CD1c-positive myeloid dendritic cell (primary cell): Measurements from ENCODE around the gene MST1R.
"Not testable (repeated sequence)": the region's sequence is repeated elsewhere in the genome, so short reads cannot be mapped to it uniquely, and the experiment has no call there.

Experiments used
- DNase-seq: peaks from one replicate; pipeline ENCODE4 v3.0.0-alpha.2; 2016; ENCODE audit errors: extremely low spot score

Gene MST1R

DNA sequence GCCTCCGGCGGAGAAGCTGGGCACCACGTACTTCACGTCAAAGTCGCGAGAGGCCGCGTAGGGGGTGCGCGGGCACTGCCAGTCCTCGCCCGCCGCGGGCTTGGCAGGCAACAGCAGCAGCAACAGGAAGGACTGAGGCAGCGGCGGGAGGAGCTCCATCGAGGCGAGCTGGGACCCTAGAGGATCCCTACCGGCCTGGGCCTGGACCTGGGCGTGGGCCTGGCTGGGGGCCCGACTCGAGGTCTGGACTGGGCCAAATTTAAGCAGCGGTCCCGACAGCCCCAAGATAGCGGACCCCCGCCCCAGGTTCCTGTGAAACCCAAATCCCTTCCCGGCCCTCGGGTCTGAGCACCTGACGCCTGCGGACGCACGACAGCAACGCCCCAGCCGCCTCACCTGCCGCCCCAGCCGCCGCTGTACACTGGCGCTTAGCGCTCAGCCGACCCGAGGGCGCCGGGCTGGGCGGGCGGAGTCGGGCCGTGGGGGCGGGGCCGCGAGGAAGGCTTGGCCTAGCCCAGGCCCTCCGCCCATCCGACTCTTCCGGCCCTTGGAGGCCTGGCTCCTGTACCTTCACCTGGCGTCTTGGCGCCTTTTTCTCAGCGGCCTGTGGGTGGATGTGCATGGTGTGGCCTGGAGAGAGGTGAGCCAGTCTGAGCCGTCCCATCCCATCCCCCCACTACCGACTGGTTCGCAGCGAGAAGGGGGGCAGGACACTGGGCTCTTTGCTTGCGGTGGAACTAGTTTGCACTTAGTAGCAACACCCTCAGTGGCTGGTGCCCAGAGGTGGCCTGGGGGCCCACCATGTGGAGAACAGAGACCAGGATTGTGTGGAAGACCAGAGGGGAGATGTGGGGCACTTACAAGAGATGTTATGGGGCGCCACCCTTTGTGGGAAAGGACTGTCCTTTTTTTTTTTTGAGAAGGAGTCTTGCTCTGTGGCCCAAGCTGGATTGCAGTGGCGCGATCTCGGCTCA is at the start of gene MST1R:
Gene MST1R, minus strand, starts transcription at position 423 of the 974 bp plus-strand sequence. Its CDS starts 264 bp downstream, at position 159.
- peak; percentile 66 for DNase-seq

DNA sequence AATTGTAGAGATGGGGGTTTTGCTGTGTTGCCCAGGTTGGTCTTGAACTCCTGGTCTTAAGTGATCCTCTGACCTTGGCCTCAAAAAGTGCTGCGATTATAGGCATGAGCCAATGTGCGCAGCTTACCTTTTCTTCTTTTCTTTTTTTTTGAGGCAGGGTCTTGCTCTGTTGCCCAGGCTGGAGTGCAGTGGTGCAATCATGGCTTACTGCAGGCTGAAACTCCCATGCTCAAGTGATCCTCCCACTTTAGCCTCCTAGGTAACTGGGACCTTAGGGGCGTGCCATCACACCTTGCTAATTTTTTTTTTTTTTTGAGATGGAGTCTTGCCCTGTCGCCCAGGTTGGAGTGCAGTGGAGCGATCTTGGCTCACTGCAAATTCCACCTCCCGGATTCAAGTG is 49.3 kb upstream of the MST1R start:
- no peak for DNase-seq

DNA sequence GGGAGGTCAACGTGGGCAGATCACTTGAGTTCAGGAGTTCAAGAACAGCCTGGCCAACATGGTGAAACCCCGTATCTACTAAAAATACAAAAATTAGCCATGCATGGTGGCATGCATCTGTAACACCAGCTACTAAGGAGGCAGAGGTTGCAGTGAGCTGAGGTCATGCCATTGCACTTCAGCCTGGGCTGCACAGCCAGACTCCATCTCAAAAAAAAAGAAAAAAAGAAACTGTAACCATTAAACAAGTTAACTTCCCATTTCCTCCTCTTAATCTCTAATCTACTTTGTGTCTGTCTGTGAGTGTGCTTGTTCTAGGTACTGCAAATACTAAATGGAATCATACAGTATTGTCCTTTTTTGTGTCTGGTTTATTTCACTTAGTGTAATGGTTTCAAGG is 39.0 kb upstream of the MST1R start:
- no peak for DNase-seq

DNA sequence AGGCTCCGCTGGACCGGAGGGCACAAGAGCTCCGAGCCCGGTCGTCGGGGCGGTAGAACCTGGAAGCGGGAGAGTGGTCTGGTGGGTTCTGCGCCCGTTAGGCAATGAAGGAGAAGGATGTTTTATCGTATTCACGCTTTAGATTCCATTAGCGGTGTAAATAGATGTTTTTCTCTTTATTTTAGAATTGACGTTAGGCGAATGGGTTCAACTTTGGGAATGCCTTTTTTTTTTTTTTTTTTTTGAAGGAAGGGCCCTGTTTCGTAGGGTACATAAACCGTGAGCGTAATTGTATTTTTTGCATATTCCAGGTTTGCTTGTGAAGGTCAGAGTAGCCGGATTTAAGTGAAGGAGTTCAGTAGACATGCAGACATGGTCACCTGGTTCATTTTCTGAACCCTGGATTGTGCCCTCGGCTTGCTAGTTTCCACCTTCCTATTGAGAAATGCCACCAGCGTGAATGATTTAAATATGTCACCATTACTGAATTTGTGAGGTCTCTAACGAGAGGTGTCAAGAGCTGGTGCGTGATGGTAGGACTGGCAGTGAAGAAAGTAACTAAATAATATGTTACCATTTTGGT is 37.1 kb upstream of the MST1R start:
- peak; percentile 2 for DNase-seq

DNA sequence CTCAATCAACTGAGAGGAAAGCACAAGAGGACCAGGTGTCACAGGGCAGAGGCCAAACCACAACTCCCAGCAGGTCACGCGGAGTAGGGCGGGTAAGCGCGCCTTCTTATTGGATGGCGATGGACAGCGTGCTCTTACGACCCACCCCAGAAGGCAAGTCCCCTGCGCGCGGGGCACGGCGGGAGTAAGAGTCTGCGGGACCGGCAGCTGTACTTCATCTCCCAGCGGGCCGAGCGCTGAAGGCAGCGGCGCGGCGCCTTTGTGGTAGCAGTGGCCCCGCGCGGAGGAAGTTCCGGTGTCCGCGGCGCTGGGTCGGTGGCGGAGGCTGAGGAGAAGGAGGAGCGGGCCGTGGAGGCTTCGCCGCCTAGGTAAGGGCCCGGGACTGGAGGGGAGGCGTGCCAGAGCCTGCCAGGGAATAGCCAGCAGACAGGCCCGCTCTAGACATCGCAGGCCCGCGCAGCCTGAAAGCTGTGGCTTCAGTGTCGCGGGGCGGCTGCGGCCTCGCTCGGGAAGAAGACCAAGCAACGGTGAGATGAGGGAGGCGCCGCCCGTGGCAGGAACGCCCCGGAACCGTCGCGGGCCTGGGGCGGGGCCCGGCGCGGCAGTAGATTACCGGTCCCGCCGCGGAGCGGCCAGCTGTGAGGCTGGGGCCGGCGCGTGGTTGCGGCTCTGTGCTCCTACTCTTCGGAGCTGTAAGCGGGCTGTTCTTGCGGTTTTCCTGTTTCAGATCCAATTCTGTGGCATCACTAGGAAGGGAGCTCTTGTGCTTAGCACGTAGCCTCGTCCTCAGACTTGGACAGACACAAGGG is 36.4 kb upstream of the MST1R start, which contains the start of gene RBM6:
Gene RBM6, plus strand, starts transcription at position 293 of the 809 bp plus-strand sequence. CDS start 22,492 bp downstream, outside the sequence.
- peak; percentile 98 for DNase-seq

DNA sequence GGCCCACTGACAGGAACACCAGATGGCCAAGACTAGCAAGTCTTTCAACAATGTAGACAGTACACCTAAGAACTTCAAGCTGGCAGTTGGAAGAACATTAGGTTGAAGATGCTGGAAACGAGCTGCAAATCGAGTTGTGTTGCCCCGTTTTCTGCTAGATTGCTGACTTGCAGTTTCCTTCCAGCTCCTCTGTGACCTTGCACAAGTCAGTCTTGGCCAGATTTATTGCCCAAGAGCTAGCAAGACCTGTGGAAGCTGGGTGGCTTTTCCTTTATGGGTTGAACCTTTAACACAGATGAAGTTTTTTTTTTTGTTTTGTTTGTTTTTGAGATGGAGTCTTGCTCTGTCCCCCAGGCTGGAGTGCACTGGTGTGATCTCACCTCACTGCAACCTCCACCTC is 33.4 kb upstream of the MST1R start:
- DNase-seq = peak; percentile 20

DNA sequence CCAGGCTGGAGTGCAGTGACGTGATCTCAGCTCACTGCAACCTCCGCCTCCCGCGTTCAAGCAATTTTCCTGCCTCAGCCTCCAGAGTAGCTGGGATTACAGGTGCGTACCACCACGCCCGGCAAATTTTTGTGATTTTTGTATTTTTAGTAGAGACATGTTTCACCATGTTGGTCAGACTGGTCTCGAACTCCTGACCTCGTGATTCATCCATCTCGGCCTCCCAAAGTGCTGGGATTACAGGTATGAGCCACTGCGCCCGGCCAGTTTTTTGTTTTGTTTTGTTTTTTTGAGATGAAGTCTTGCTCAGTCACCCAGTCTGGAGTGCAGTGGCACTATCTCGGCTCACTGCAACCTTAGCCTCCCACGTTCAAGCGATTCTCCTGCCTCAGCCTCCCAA is 28.6 kb upstream of the MST1R start:
- not testable (repeated sequence) for DNase-seq

DNA sequence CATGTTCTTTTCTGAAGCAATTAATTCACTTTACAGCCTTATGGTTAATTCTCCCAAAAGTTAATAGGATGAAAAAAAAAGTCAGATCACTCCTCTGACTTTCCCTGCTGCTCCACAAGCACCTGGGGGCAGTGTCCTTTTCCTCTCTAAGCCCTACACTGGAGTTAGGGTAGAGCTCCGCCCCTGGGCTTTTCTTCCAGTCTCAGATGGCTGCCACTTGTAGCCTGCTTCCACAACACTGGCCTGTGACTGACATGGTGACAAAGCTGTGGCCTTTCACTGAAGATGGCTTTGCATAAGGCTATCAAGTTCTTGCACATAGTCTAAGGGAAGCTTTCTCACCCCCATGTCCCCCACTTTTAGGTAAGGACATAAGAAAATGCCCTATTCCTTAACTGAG is 27.2 kb upstream of the MST1R start:
- DNase-seq = no peak

DNA sequence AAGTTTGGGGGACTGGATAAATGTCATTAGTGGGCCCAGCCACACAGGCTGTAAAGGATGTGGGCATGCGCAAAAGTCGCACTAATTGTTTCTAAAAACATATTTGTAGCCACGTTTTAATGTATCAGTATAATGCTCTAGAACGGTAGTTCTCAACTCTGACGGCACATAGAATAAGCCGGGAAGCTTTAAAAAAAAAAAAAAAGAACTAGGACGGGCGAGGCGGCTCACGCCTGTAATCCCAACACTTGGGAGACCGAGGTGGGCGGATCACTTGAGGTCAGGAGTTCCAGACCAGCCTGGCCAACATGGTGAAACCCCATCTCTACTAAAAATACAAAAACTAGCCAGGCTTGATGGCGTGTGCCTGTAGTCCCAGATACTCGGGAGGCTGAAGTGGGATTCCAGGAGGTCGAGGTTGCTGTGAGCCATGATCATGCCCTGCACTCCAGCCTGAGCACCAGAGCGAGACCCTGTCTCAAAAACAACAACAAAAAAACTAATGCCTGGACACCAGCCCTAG is 26.6 kb upstream of the MST1R start:
- no peak for DNase-seq

DNA sequence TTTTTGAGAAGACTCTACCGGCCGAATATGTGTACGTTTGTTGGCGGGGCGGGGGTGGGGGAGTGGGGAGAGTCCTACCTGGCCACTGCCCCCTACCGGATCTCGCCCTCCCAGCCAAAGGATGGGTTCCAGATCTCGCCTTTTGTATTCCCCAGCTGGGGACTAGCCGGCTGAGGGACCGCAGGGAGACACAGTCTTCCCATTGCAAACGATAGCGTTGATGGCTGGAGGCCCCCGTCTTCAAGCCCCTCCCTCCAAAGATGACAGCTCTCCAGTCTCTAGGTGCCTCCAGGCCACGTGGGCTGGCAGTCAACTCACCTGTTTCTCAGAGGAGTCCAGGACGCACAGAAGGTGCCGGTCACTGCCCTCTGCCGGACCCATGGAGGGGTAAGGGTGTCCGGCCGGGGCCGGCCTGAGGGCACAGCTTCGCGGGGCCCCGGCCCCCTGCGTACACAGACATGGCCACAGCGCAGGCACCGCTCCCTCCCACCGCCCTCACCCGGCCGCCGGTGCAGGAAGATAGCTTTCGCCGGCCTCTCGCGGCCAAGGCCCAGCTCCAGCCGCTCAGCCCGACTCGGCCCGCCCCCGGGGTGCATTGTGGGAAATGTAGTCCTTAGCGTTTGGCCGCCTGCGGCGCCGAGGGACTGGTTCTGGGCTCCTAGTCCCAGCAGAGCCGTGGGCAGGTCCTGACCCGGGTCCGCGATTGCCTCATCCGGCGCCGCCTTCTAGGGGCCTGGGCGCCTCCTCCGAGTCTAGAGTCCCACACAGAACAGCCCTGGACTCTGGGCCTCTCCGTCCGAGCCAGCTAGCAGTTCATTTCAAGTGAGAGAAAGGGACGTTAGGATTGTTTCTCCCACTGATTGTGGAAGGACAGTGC is 25.9 kb upstream of the MST1R start, which contains the start of gene MON1A:
Gene MON1A, minus strand, starts transcription at position 521 of the 877 bp plus-strand sequence. CDS start 16,465 bp downstream, outside the sequence.
- DNase-seq = peak; percentile 95

DNA sequence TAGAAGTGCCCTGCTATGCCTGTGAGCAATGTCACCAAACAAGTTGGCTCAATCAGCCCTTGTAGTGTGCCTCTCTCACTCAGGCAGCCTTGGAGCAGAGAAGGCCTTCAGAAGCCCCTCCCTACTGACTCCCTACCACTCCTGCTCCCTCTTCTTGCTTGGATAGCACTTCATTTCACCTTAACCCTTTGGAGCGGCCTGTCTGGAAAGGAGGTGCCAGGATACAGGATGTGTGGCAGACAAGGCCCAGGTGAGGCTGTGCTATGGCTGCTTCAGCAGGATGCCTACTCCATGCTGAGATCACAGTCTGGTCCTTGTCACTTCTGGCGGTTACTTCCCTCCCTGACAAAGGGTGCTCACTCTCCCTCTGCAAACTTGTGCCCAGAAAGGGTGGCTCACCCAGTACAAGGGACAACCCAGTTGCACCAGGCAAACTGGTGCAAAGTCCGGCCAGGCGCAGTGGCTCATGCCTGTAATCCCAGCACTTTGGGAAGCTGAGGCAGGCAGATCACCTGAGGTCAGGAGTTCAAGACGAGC is 24.9 kb upstream of the MST1R start:
- no peak for DNase-seq

DNA sequence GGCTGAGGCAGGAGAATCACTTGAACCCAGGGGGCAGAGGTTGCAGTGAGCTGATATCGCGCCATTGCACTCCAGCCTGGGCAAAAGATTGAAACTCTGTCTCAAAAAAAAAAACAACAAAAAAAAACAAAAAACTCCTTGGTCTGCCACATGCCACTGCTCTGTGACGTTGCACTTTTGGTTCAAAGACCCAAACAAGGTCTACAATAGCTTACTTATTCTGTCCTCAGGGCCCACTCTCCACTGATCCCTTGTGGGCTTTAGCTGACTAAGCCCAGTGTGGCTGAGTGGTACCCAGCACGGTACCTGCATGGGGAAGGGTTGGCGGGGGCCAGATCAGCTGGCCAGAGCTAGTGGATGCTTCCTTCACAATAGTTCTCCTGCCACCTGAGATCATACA is 24.1 kb upstream of the MST1R start:
- DNase-seq = no peak

DNA sequence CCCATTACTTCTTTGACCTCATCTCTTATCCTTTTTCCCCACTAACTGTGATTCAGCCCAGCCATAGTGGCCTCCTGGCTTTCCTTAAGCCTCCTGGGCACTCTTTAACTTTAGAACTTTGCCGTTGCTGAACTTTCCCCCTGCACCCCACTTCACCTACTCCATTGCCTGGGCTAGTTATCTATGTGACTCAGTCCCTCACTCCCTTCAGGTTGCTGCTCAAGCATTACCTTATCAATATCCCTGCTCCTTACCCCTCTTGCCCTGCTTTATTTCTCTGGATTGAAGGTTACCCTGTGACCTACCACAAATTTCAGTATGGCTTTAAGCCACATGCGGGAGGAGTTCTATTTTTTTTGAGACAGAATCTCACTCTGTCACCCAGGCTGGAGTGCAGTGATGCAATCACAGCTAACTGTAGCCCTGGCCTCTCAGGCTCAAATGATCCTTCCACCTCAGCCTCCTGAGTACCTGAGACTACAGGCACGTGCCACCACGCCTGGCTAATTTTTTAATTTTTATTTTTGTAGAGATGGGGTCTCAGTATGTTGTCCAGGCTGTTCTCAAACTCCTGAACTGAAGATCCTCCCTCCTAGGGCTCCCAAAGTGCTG is 22.6 kb upstream of the MST1R start:
- DNase-seq = no peak

DNA sequence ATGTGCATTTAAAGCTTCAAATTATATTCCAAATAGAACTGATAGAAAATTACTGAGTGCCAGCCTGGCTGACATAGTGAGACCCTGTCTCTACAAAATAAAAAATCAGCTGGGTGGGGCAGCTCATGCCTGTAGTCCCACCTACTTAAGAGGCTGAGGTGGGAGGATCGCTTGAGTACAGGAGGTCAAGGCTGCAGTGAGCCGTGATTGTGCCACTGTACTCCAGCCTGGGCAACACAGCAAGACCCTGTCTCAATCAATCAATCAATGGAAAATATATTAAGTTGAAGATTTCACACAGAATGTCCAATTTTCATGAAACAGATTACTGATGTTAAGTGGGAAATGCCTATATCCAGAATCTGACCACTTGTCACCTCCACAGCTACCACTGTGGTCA is 21.8 kb upstream of the MST1R start:
- DNase-seq = no peak

DNA sequence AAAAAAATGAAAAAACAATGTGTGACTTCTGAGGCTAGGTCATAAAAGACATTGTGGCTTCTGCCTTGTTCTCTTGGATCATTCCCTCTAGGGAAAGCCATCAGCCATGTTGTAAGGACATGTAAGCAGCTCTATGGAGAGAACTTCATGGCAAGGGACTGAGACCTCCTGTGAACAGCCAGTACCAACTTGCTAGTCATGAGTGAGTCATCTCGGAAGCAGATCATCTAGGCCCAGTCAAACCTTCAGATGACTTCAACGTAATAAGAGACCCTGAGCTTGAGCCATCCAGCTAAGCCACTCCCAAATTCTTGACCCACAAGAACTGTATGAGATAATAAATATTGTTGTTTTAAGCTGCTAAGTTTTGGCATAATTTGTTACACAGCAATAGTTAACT is 21.0 kb upstream of the MST1R start:
- no peak for DNase-seq

DNA sequence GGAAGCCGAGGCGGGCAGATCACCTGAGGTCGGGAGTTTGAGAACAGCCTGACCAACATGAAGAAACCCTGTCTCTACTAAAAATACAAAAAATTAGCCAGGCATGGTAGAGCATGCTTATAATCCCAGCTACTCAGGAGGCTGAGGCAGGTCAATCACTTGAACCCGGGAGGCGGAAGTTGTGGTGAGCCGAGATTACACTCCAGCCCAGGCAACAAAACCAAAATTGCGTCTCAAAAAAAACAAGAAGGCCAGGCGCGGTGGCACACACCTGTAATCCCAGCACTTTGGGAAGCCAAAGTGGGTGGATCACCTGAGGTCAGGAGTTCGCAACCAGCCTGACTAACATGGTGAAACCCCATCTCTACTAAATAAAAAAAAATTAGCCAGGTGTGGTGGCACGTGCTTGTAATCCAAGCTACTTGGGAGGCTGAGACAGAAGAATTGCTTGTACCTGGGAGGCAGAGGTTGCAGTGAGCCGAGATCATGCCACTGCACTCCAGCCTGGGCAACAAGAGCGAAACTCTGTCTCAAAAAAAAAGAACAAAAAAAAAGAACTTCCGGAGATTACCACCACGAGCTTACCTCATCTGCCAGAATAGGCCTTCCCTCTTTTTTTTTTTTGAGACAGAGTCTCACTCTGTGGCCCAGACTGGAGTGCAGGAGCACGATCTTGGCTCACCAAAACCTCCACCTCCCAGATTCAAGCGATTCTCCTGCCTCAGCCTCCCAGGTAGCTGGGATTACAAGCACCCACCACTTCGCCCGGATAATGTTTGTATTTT is 14.3 kb upstream of the MST1R start:
- peak; percentile 42 for DNase-seq

DNA sequence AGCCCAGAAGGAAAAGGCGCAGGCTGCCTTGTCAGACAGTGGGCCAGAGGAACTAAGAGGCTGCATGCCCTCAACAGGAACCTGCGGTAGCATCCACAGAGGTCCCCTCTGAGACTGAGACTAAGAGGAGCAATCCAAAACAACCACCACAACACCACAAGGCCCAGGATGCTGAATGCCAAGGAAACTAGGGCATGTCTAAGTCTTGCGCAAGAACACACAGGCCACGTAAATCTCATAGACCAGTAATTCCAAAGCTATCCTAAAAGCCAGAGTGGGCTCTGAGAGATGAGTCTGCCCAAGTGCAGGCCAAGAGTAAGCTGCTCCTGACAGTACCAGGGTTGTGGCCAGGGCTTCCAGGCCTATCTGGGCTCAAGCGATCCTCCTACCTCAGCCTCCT is 13.0 kb upstream of the MST1R start:
- DNase-seq = no peak

DNA sequence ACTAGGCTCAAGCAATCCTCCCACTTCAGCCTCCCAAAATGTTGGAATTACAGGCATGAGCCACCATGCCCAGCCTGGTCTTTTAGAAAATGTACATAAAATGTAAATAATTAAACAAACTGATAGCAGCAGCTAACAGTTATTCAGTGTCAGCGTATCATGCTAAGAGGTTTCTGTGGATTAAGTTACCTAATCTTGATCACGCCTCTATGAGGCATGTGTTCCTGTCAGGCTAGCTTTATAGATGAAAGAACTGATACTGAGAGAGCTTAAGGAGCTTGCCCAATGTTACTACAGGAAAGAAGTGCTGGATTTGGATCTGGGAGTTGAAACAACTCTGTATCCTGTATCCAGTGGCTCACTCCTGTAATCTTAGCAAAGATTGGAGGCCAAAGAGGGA is 11.2 kb upstream of the MST1R start:
- no peak for DNase-seq

DNA sequence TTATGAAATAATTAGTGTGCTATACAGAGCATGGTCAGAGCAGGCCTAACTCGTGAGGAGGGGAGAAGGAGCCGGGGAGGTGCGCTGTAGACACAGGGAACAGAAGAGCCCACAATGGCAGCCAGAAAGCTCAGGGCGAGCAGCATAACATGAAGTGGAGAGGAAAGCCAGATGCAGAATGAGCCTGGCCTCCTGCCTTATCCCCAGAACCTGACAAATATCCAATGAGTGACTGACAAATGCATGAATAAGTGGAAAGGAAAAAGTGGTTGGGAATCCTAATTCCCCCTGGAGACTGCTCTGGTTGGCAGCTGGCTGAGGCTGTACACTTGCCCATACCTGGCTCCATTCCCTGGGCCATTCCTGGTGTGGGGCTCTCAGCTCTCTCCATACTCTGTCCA is 9.2 kb upstream of the MST1R start:
- DNase-seq = no peak
